HepG2 (cell line): ENCODE results near the gene PLXND1.

ENCODE experiments used
- CERS6 ChIP-seq: sonication (generic); formaldehyde crosslinking; IDR thresholded peaks from 2 replicates; pipeline ENCODE4 v1.5.0; 2020; ENCODE audit warnings: missing genetic modification reagents
- HOXA3 ChIP-seq: sonication (generic); formaldehyde crosslinking; IDR thresholded peaks from 2 replicates; pipeline ENCODE4 v1.5.0; 2020; ENCODE audit warnings: missing genetic modification reagents
- NFYB ChIP-seq: sonication (generic); formaldehyde crosslinking; IDR thresholded peaks from 2 replicates; pipeline ENCODE4 v1.4.0; 2020; ENCODE audit warnings: missing genetic modification reagents
- POLR2A ChIP-seq, 2 experiments: IDR thresholded peaks; 2 replicates each; pipeline ENCODE4 v1.6.1; 2011; ENCODE audit warnings: low read depth in 2 of 2, low read length in 2 of 2, mild to moderate bottlenecking in 1 of 2, moderate library complexity in 1 of 2; ENCODE audit not compliant: insufficient read depth in 1 of 2
- ZSCAN20 ChIP-seq: sonication (generic); formaldehyde crosslinking; IDR thresholded peaks from 2 replicates; pipeline ENCODE4 v1.4.0; 2020; ENCODE audit warnings: missing genetic modification reagents, mild to moderate bottlenecking, borderline replicate concordance

- TF ChIP-seq CERS6 (CRISPR knock-in tag) (no peak), NFYB (CRISPR knock-in tag) (no peak), ZSCAN20 (CRISPR knock-in tag) (no peak), HOXA3 (CRISPR knock-in tag) (no peak), POLR2A (IDR thresholded peaks at IDR 0.05; ENCODE audit: insufficient read depth in 1 of 2, low read depth in 2 of 2, low read length in 2 of 2) (no peak)
Measured at GRCh38 chr3:129547241-129547640, 59.2 kb downstream of the PLXND1 start.
